Measurements from ENCODE around the gene PLA2G4F.
"Not testable (repeated sequence)": the region's sequence is repeated elsewhere in the genome, so short reads cannot be mapped to it uniquely, and the experiment has no call there.

PLA2G4F gene

DNA sequence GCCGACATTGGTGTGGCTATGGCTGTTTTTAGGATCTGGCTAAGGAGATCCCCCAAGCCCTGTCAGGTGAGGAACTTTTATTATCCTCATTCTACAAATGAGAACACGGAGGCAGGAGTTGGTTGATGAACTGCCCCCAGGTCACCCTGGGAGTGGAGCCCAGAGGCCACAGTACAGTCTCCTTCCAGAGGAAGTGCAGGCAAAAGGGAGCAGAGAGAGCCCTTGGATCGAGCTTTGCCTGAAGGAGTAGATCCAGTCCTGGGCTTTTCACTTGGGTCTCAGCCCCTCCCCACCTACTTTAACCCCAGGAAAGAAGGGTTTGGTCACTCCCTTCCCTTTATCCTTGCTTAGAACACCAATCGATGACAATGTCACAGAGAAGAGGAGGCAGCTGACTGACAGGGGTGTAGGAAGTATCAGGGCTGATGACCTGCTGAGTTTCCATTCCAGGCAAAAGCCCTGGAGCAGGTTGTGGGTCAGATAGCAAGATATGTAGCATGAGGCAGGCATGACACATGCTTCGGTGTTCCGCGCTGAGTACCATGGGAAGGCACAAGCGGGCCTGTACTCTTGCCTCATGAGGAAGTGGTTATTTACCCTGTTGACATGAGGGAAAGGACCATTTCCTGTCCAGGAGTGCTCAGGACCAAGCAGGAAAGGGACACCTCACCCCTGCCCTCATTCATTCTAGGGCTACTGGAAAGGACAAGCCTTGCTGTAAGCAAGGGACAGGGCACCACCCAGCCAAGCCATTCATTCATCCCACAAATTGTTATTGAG, 56.2 kb downstream of the PLA2G4F start:
- DNase-seq (ENCODE audit: low read depth in 1 of 2, low spot score in 1 of 2), result no peak

DNA sequence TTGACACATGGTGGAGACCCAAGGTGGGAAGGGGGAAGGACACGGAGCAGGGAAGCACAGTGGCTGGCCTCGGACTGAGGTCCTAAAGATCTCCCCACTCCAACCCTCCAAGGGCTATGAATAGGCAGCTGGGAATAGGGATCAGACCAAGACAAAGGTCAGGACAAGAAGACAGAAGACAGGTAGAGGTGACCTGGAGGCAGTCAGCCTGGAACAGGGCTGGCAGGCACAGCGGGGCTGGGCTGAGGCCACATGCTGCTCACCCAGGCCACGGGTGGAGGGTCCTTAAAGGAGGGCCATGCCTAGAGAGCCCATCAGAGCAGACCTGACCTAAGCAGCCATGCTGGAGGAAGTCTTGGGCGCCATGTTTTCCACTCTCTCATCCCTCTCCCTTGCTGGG, 59.4 kb downstream of the PLA2G4F start:
- DNase-seq (ENCODE audit: low read depth in 1 of 2, low spot score in 1 of 2), result no peak

DNA sequence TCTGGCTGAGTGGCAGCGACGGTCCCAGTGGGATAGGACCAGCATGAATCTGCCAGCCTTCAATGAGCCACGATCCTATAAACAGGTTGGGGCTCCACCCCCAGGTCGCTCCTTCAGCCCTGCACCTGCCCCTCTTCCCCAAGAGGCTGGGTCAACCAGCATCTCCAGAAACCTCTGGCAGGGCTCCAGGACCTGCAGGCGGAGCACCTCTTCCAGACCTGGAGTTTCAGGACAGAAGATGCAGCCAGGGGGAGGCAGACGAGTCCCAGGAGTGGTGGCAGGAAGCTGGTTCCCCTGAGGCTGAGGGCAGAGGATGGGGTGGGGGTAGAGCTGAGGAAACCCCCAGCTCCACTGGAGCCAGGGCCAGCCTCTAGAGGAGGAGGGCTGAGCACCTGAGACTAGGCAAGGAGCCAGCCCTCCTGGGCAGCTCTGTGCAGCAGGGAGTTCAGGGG, 61.9 kb downstream of the PLA2G4F start, which contains the start of gene PLA2G4D:
Gene PLA2G4D (minus strand): TSS at position 51 of the 452 bp plus-strand sequence. CDS start 103 bp downstream, outside the sequence.
- DNase-seq (ENCODE audit: low read depth in 1 of 2, low spot score in 1 of 2), result no peak

DNA sequence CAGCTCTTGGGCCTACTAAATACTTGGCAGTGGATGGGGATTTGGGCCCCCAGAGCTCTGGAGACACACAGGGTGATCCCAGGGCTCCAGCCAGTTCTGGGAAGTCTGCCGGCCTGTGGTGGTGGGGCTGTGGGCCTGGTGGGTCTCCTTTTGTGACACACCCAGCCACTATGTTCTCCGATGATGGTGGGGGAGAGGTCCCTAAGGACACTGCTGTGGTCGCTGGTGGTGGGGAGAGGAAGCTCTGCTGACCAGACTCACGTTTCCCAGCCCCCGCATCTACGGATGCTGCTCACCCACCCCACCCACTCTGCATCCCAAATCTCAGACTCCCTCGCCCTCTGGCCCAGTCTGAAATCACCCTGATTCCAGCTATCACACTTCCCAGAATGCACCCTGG, 62.5 kb downstream of the PLA2G4F start:
- no peak for DNase-seq (ENCODE audit: low read depth in 1 of 2, low spot score in 1 of 2)

DNA sequence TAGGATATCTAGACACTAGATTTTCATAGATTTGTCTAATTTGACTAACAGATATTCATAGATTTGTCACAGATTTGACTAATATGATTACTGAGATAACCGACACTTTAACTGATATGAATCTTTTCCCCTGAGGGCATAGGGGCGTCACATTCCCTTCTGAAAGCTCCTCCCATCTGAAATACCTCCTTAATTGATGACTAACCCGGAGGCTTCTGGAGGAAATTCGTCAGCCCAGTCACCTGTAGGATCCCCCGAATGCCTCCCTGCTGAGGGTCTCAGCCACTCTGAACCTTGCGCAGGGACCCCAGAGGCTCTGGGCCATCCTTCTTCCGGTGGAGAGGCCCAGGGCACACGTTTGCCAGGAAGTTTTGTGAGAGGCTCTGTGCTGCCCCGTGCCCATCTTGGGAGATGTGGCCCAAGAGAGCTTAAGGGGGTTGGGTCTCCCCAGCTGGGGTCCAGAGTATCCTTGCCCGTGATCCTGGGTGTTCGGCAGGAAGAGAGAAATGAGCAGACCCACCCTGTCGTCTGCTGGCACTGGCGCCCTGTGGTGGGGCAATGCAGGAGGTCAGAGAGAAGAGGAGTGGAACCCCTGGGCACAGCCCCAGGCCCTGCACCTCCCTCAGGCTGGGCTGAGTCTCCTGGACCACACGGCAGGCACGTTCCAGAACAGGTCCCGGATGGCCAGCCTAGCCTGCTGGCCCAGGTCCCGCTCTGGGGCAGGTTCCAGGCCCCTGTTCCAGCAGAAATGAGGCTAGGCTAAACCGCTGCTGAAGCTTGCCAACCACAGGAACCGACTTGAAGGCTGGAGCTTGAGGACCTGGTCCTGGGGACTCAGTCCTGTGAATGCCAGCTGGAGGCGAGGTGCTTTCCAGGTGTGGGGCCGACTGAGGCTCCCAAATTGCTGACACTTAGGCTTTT, 63.8 kb downstream of the PLA2G4F start:
- no peak for DNase-seq (ENCODE audit: low read depth in 1 of 2, low spot score in 1 of 2)

DNA sequence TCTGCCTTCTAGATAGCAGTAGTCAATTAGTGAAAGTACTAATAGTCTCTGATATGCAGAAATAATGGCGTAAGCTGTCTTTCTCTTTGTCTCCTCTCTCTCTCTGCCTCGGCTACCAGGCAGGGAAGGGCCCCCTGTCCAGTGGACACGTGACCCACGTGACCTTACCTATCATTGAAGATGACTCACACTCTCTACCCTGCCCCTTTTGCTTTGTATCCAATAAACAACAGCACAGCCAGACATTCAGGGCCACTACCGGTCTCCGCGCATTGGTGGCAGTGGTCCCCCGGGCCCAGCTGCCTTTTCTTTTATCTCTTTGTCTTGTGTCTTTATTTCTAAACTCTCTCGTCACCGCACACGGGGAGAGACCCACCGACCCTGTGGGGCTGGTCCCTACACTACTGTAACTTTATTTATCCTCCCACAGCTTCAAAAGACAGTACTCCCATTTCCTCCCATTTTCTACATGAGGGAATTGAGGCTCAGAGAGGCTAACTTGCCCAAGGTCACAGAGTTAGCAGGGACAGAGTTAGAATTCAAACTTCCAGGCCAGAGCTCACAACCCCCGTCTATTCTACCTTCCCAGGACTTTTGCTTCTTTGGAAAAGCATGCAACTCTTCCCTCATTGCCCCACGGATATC, 64.6 kb downstream of the PLA2G4F start:
- not testable (repeated sequence) for DNase-seq (ENCODE audit: low read depth in 1 of 2, low spot score in 1 of 2)

DNA sequence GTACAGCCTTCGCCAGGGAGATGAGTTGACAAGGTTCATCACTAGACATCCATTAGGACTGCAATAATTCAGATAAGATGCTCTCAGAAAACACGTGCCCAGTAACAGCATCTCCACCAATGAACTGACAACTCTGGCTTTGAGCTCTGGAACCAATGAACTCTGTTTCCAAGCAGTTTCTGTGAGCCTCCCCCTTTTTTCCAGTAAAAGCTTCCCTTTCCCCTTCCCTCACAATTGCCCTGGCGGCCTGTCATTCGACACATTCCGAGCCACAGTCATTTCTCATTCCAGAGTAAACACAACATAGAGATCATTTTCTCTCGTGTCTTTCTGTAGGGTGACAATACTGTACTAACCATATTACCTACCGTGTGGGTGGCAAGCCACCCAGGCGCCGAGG, 65.7 kb downstream of the PLA2G4F start:
- no peak for DNase-seq (ENCODE audit: low read depth in 1 of 2, low spot score in 1 of 2)

DNA sequence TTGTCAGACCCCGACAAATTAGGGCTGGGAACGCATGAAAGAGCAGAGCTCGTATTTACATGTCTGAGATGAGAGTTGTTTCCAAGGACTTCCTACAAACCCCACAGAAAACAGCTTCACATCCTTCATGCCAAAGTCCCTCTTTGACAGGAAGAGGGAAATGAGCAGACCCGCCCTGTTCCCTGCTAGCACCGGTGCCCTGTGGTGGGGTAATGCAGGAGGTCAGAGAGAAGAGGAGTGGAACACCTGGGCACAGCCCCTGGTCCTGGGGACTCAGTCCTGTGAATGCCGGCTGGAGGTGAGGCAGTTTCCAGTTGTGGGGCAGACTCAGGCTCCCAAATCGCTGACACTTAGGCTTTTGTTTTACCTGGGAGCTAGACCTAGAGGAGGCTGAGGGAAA, 66.1 kb downstream of the PLA2G4F start:
- no peak for DNase-seq (ENCODE audit: low read depth in 1 of 2, low spot score in 1 of 2)

DNA sequence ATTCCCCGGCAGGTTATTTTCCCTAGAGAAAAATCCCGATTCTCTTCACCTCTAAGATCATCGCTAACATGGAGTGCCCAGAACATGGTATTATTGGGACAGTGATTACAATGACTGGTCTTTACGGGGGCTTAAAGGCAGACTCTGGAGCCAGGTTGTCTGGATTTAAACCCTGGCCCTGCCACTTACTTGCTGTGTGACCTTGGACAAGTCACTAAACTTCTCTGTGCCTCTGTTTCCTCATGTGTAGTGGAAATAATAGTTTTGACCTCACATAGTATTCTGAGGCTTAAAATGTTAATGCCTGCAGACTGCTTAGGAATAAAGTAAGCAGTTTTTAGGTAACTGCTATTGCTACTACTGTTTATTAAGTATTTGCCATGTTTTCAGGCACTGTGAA, 66.5 kb downstream of the PLA2G4F start:
- no peak for DNase-seq (ENCODE audit: low read depth in 1 of 2, low spot score in 1 of 2)
